HG02981 (cell line): ENCODE data around the gene ING4.

ENCODE experiments used
- ATAC-seq: cut with Tn5 transposase; IDR thresholded peaks from one replicate; pipeline ENCODE4 v1.9.1; 2021; ENCODE audit warnings: mild to moderate bottlenecking, moderate library complexity; ENCODE audit not compliant: unreplicated experiment

Gene ING4

GRCh38 chr12:6638305-6638704 is 24.6 kb downstream of the ING4 start:
- no peak for ATAC-seq

GRCh38 chr12:6635856-6636531 is 26.9 kb downstream of the ING4 start, which contains the start of gene LPAR5:
Gene LPAR5 (minus strand): TSS chr12:6635959. CDS start chr12:6621248, 14,711 bp downstream.
- ATAC-seq, result peak; percentile 41

DNA sequence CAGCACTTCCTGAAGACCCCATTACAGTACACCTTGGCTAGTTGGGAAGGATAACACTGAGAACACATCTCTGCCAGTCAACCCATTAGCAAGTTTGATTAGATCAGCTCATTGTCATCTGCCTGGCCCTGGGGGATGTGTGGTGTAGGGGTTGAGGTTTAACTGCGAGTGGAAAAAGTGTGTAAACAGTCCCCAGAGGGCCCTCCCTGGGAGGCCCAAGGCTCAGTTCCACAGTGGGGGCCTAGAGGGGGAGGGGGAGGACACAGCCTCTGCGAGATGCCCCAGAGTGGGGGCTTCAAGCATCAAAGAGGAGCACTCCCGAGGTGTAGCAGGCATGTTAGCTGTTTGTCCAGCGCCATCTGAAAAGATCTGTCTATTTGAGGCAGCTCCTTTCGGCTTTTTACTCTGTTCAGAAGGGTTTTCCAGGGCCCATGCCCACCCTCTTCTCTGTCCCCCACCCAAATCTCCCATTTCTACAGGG is 27.5 kb downstream of the ING4 start:
- no peak for ATAC-seq

GRCh38 chr12:6632026-6632983 is 30.6 kb downstream of the ING4 start:
- ATAC-seq, result peak; percentile 55

GRCh38 chr12:6631549-6631961 is 31.4 kb downstream of the ING4 start:
- ATAC-seq, result no peak

GRCh38 chr12:6630736-6631135 is 32.2 kb downstream of the ING4 start:
- ATAC-seq, result no peak

DNA sequence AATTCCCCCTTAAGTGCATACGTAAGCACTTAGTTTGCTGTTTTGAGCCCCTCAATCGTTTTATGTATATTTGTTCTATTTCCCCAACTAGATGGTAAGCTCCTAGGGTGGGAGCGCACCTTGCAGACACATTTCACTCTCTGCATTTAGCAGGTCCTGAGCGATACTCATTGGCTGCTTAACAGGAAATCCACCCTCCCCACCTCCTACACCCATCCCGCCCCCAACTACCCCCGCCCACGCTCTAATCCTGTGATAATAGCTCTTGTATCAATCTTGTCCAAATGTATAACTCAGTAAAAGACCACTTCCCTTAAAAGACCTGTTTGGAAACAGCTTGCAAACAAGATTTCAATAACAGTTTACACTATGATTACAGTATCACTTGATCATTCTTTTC is 35.3 kb downstream of the ING4 start:
- no peak for ATAC-seq

GRCh38 chr12:6626654-6627283 is 36.1 kb downstream of the ING4 start:
- ATAC-seq, result no peak

- ATAC-seq, result no peak
Observed at GRCh38 chr12:6620885-6621274, 42.0 kb downstream of the ING4 start.

DNA sequence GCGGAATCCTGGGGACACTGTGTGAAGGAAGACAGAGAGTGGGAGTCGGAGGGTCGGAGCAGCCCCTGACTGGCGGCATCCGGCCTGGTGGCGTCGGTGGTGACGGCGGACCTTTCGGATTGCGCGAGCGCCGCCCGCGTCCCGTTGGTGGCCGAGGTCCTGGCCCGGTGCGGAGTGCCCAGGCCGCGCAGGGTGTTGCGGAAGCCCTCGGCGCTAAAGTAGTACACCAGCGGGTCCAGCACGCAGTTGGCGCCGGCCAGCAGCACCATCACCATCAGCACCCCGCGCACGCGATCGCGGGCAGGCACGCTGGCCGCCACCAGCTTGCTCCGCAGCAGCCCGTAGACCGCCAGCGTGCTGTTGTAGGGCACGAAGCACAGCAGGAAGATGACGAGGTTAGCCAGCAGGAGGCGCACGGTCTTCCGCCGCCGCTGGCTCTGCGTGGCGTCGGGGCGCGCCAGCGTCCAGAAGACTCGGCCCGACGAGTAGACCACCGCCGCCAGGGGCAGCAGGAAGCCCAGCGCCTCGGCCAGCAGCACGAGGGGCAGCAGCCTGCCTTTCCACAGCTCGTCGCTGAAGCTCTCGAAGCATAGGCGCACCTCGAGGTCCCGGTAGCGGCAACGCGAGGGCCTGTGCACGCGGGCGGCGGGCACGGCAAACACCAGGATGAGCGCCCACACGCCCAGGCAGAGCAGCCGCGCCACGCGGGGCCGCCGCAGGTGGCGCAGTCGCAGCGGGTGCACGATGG is 42.6 kb downstream of the ING4 start:
- ATAC-seq, result no peak

DNA sequence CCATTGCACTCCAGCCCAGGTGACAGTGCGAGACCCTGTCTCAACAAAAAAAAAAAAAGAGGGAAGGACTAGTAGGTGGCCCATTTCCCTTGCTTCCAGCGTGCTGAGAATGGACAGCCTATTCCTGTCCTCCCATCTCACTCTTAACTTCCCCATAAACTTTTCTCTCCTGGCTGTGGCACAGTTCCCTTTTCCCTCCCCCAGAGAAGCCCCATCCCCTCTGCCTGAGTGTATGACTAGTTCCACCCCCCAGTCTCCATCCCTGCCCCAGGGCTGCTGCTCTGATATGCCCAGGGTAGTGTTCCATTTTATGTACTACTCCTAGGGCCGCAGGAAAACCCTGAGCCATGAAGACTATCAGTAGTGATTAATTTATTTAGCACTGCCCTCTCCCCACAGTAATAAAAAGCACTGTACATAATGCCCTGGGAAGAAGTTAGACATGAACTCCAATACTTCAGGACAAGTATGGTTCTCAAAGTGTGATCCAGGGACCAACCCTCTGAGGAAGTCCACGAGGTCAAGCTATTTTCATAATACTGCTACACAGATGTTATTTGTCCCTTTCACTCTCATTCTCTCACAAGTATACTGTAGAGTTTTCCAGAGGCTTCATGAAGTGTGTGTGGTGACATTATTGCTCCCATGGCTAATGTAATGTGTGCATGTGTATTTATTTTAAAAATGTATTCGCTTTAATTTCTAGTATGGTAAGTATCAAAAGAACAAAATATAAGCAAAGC is 44.3 kb downstream of the ING4 start:
- no peak for ATAC-seq

DNA sequence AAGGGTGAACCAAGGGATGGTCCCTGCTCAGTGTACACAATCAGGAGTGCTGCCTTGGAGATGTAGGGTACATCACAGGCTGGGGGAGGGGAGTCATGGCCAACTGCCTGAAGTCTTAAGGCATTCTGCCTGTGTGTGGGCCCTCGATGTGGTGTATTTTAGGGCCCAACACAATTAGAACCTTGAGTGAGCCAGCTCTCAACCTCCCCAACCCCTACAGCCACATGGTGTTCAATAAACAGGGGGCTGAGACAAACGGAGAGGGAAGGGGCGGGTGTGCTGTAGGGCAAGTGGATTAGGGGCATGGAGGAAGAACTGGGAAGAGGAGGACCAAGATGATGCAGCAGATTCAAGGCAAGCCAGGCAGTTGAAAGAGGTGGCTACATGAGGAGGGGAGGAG is 47.1 kb downstream of the ING4 start:
- no peak for ATAC-seq

DNA sequence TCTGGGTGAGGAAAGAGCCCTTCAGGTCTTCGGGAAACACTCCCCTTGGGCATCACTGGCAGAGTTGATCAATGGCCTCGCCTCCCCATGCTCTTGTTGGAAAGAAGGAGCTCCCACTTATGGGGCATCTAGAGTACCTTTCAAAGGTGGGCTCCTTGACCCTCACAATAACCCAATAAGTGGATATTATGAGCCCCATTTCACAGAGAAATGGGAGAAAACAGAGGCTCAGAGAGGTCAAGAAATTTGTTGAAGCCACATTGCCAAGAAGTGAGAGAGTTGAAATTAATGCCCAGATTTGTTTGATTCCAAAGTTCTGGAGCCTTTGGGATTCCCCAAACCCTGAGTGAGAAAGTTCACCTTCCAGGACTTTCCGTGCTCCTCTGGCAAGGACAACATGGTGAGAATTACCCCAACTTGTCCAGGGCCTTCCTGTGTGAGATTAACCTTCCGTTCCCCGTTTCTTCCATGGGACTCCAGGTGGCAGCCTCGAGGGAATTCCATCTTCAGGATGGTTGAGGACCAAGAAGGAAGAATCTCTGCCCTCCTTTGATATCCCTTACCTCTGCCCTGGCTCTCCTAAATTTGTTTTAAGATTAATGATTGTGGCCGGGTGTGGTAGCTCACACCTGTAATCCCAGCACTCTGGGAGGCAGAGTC is 48.3 kb downstream of the ING4 start:
- no peak for ATAC-seq

DNA sequence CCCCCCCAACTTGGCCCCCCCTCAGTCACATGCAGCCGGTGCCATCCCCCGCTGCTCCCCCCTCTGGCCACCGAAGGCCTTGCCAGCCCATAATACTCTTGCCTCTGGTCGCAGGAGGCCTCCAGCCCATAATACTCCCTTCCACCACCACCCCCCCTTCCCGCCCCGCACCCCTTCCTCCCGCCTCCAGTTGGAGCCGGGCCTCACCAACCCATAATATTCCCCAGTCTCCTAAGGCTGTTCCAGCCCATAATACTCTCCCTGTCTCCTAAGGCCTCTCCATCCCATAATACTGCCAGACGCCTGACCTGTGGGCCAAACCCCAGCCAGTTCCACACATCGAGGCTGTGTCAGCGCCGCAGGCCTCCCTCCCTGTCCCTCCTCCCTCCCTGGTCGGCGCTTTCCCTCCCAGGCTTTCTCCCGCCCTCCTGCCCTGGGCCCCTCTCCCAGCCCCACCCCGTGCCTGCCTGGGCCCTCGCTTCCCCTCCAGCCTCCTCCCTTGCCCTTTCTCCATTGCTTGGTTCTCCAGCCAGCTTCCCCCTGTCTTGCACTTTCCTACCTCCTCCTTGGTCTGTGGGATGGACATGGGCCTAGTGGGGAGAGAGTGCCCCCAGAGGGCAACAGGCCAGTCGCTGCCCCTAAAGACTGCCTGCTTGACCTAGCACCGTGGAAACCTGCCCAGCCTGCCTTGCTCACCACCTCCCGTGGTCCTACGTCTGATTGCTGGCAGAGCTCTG is 49.0 kb downstream of the ING4 start:
- ATAC-seq, result no peak

DNA sequence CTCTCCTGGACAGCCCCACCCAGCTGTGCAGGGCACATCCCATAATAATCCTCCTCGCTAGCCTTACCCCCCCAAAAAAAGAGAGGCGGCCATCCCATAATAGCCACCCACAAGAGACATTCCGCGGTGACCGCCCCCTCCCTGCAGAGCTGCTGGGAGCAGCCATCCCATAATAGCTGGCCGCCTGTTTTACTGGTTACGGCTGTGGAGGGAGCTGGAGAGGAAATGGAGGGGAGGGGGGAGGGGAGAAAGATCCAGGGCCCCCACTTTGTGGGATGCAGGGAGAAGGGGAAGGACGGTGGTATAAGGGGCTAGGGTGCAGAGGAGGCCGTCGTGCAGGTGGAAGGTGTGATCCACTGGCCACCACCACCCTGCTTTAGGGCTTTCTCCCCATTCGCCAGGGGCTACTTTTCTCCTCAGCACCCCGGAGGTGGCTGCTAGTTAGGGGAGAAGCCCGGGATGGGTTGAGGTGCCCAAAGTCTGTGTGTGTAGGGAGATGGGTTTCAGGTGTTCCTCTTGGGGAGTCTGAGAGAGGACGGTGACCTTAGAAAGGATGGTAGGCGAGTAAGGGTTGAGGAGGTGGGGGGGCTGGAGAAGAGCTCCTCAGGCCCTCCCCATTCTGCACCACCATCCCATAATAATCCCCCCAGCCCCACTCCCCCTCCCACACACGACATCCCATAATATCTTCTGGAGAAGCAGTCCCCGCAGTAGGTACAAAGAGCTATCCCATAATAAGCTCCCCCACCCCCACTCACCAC is 49.7 kb downstream of the ING4 start:
- no peak for ATAC-seq

- ATAC-seq, result no peak
Observed at GRCh38 chr12:6612652-6613014, 50.3 kb downstream of the ING4 start.

DNA sequence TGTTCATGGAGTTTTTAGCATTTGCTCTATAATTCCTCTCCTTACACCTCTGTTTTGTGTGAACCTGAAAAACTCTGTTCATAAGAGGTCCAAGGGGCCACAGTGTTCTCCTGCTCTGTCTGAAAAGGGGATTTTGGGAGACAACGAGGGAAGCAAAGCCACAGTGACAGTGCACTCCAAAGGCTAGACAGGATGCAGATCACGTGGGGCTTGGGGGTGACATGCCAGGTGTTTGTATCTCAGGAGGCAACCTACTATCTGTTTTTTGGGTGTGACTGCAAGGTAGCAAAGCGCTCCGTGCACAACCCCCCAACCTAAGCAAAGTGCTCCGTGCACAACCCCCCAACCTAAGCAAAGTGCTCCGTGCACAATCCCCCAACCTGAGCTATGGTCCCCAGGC is 50.7 kb downstream of the ING4 start:
- ATAC-seq, result no peak

DNA sequence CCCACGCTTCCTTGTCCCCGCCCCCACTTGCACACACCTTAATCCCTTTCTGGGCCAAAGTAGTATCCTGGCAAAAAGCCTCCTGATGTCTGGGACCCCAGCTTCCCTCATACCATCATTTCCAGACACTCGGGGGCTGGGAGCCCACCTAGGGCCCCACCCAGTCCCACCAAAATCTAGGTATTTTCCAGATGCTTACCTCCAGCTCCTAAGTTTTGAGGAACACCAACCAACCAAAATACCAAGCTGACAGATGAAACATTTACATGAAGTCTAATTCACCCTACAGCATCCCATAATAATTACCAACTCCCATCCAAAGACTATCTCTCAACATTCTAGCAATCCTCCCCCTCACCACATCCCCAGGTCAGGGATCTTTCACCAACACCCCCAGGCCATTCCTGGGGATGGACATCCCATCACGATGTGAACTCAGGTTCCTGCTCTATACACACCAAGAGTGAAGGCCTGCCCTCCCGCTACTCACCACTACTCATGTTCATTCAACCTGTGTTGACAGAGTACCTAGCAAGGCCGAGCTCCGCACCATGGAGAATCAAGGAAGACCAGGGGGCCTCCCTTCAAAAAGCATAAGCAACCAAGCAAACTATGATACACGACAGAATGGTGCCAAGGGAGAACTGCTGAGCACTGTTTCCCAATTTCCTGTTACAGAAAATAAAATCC is 54.2 kb downstream of the ING4 start:
- no peak for ATAC-seq
